HepG2 (cell line): ENCODE results near the gene CNTD1. TPM values are rescaled to one million over a fixed set of nuclear protein-coding genes. Genes with fewer than 3 reads are reported as not detected.

Experiments
- CEBPG ChIP-seq: IDR thresholded peaks from 2 replicates; pipeline ENCODE4 v1.6.1; 2016
- HHEX ChIP-seq: IDR thresholded peaks from 2 replicates; pipeline ENCODE4 v1.6.1; 2016; ENCODE audit warnings: control low read depth
- HOXA7 ChIP-seq: sonication (generic); formaldehyde crosslinking; IDR thresholded peaks from 2 replicates; pipeline ENCODE4 v1.8.1; 2022; ENCODE audit warnings: mild to moderate bottlenecking, missing genetic modification reagents, moderate library complexity
- KAT7 ChIP-seq: IDR thresholded peaks from 2 replicates; pipeline ENCODE4 v1.6.1; 2018; ENCODE audit warnings: borderline replicate concordance, missing compliant biosample characterization
- NRL ChIP-seq: sonication (generic); formaldehyde crosslinking; IDR thresholded peaks from 2 replicates; pipeline ENCODE4 v1.5.0; 2020; ENCODE audit warnings: missing genetic modification reagents, mild to moderate bottlenecking, moderate library complexity, borderline replicate concordance
- SATB2 ChIP-seq: sonication (generic); formaldehyde crosslinking; IDR thresholded peaks from 2 replicates; pipeline ENCODE4 v1.5.0; 2020; ENCODE audit warnings: missing genetic modification reagents
- SMAD3 ChIP-seq: sonication (generic); formaldehyde crosslinking; IDR thresholded peaks from 2 replicates; pipeline ENCODE4 v1.4.0; 2020; ENCODE audit warnings: missing genetic modification reagents
- SOX5 ChIP-seq: IDR thresholded peaks from 2 replicates; pipeline ENCODE4 v1.6.1; 2016; ENCODE audit warnings: borderline replicate concordance
- SOX6 ChIP-seq, 2 experiments: fragments of 450-650 bp in 1 of 2; sonication (generic) in 1 of 2; formaldehyde crosslinking in 1 of 2; IDR thresholded peaks; 2 replicates each; pipeline versions ENCODE4 v1.4.0 to v1.6.1; 2017 to 2020; ENCODE audit warnings: antibody characterized with exemption in 1 of 2, mild to moderate bottlenecking in 1 of 2, missing genetic modification reagents in 1 of 2
- TSC22D2 ChIP-seq: sonication (generic); formaldehyde crosslinking; IDR thresholded peaks from 2 replicates; pipeline ENCODE4 v1.5.1; 2020; ENCODE audit warnings: missing genetic modification reagents, mild to moderate bottlenecking, borderline replicate concordance
- ZBTB20 ChIP-seq: sonication (generic); formaldehyde crosslinking; IDR thresholded peaks from 2 replicates; pipeline ENCODE4 v1.8.1; 2023; ENCODE audit warnings: missing genetic modification reagents, low read depth, mild to moderate bottlenecking, borderline replicate concordance
- ZFY ChIP-seq: sonication (generic); formaldehyde crosslinking; IDR thresholded peaks from 2 replicates; pipeline ENCODE4 v1.4.0; 2020; ENCODE audit warnings: missing genetic modification reagents
- ZNF232 ChIP-seq: sonication (generic); formaldehyde crosslinking; IDR thresholded peaks from 2 replicates; pipeline ENCODE4 v1.4.0; 2020; ENCODE audit warnings: missing genetic modification reagents, borderline replicate concordance
- ZNF296 ChIP-seq: sonication (generic); formaldehyde crosslinking; conservative IDR thresholded peaks from 2 replicates; pipeline ENCODE4 v1.5.0; 2020; ENCODE audit warnings: mild to moderate bottlenecking, missing genetic modification reagents
- ZNF569 ChIP-seq: sonication (generic); formaldehyde crosslinking; IDR thresholded peaks from 2 replicates; pipeline ENCODE4 v1.5.0; 2020; ENCODE audit warnings: mild to moderate bottlenecking, missing genetic modification reagents, moderate library complexity, borderline replicate concordance
- ZNF703 ChIP-seq: sonication (generic); formaldehyde crosslinking; IDR thresholded peaks from 2 replicates; pipeline ENCODE4 v1.5.1; 2020; ENCODE audit warnings: missing genetic modification reagents, mild to moderate bottlenecking, moderate library complexity, borderline replicate concordance
- ZNF775 ChIP-seq: sonication (generic); formaldehyde crosslinking; IDR thresholded peaks from 2 replicates; pipeline ENCODE4 v1.4.0; 2020; ENCODE audit warnings: missing genetic modification reagents, mild to moderate bottlenecking, moderate library complexity, borderline replicate concordance
- ZNF780A ChIP-seq: sonication (generic); formaldehyde crosslinking; IDR thresholded peaks from 2 replicates; pipeline ENCODE4 v1.8.0; 2022; ENCODE audit warnings: mild to moderate bottlenecking, missing genetic modification reagents, moderate library complexity
- ZSCAN12 ChIP-seq: sonication (generic); formaldehyde crosslinking; IDR thresholded peaks from 2 replicates; pipeline ENCODE4 v1.9.0; 2021; ENCODE audit warnings: mild to moderate bottlenecking, missing genetic modification reagents
- ZSCAN25 ChIP-seq: sonication (generic); formaldehyde crosslinking; IDR thresholded peaks from 2 replicates; pipeline ENCODE4 v1.8.0; 2022; ENCODE audit warnings: mild to moderate bottlenecking, missing genetic modification reagents
- polyA plus RNA-seq, 8 experiments: library from polyadenylated mRNA; depleted of rRNA in 3 of 8; stranded (reverse) in 7 of 8; unstranded in 1 of 8; fragments of >200 nt; fragmentation: Illumina TruSeq in 4 of 8; extraction: Trizol in 4 of 8; gene quantifications; 2 replicates each; pipeline versions ENCODE4 v1.2.1 to v1.2.3, GENCODE V29; 2011 to 2016; ENCODE audit warnings: low read depth in 4 of 8, missing spikeins in 1 of 8, mixed read lengths in 1 of 8; ENCODE audit not compliant: insufficient read depth in 1 of 8
- total RNA-seq, 5 experiments: library from RNA; depleted of rRNA; stranded (reverse); fragments of >200 nt; fragmentation: Illumina TruSeq; extraction: Trizol; gene quantifications; 2 replicates each; pipeline ENCODE4 v1.2.3, GENCODE V29; 2016; ENCODE audit warnings: low read depth in 1 of 5
- TF ChIP-seq, protein P1 (sequence below): sonication (generic); formaldehyde crosslinking; conservative IDR thresholded peaks from 2 replicates; pipeline ENCODE4 v1.4.0; 2020; ENCODE audit warnings: missing genetic modification reagents
- TF ChIP-seq, protein P2 (sequence below): IDR thresholded peaks from 2 replicates; pipeline ENCODE4 v1.6.1; 2012; ENCODE audit warnings: inconsistent platforms
- TF ChIP-seq, protein P3 (sequence below): sonication (generic); formaldehyde crosslinking; IDR thresholded peaks from 2 replicates; pipeline ENCODE4 v1.8.0; 2022; ENCODE audit warnings: mild to moderate bottlenecking, missing genetic modification reagents, borderline replicate concordance
- TF ChIP-seq, protein P4 (sequence below): sonication (generic); formaldehyde crosslinking; IDR thresholded peaks from 2 replicates; pipeline ENCODE4 v1.8.1; 2023; ENCODE audit warnings: mild to moderate bottlenecking, inconsistent platforms, moderate library complexity, missing genetic modification reagents, borderline replicate concordance

Gene CNTD1
- total and polyA plus RNA-seq, 2 of the 13 experiments (the other 11 are each of a cell fraction or from before 2014, with no cell fraction given): 0.11 to 0.15 TPM

DNA sequence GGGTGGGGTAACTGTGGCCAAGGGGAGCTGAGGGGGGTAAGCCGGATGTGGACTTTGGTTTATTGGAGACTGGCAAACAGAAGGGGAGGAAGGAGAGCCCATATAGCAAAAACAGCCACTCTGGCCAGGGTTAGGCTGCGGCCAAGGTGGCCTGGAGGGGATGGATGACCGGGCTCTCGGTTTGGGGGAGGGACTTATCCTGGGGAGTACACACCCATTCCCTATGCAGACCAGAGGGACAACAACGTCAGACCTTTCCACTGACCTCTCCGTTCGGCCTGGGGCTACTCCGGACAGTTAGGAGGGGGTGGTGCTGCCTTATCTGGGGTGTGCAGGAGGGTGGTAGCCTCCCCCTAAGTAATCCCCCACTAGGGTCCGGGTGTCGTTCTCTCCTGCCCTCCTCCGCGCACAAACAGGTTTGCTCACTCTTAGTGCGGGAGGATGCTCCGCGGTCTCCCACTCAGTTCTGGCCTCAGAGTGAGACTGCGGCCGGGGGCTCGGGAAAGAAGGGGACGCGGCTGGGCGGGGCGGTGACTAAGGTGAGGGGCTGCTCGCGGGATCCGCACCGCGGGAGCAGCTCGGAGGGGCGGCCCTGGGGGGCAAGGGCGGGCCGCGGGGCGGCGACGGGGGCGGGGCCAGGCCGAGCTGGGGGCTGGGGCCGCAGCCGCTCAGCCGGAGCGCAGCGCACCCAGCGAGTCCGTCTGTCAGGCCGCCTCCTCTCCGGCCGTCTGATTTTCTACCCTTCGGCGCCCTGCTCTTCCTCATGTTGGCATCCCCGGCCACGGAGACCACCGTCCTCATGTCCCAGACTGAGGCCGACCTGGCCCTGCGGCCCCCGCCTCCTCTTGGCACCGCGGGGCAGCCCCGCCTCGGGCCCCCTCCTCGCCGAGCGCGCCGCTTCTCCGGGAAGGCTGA, 18.5 kb upstream of the CNTD1 start, which contains the start of gene WNK4 (continued):
- TF ChIP-seq ZNF775: peak; percentile 51; the same call in 1 of the 2 replicates
- TF ChIP-seq HOXA7 (CRISPR knock-in tag): no peak
- 0 out of 2 replicates have a peak, but pooled peaks have one; percentile 72 for TF ChIP-seq ZNF780A
- 0 out of 2 replicates have a peak, but pooled peaks have one; percentile 63 for TF ChIP-seq TSC22D2 (CRISPR knock-in tag)
- TF ChIP-seq ZFY (CRISPR knock-in tag): peak; percentile 44
- TF ChIP-seq, protein P1, sequence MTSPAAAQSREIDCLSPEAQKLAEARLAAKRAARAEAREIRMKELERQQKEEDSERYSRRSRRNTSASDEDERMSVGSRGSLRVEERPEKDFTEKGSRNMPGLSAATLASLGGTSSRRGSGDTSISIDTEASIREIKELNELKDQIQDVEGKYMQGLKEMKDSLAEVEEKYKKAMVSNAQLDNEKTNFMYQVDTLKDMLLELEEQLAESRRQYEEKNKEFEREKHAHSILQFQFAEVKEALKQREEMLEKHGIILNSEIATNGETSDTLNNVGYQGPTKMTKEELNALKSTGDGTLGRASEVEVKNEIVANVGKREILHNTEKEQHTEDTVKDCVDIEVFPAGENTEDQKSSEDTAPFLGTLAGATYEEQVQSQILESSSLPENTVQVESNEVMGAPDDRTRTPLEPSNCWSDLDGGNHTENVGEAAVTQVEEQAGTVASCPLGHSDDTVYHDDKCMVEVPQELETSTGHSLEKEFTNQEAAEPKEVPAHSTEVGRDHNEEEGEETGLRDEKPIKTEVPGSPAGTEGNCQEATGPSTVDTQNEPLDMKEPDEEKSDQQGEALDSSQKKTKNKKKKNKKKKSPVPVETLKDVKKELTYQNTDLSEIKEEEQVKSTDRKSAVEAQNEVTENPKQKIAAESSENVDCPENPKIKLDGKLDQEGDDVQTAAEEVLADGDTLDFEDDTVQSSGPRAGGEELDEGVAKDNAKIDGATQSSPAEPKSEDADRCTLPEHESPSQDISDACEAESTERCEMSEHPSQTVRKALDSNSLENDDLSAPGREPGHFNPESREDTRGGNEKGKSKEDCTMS: no peak
- TF ChIP-seq ZNF296 (CRISPR knock-in tag): 0 out of 2 replicates have a peak, but pooled peaks have one; percentile 41
- TF ChIP-seq, protein P2, sequence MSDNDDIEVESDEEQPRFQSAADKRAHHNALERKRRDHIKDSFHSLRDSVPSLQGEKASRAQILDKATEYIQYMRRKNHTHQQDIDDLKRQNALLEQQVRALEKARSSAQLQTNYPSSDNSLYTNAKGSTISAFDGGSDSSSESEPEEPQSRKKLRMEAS: peak; percentile 29
- TF ChIP-seq, protein P3, sequence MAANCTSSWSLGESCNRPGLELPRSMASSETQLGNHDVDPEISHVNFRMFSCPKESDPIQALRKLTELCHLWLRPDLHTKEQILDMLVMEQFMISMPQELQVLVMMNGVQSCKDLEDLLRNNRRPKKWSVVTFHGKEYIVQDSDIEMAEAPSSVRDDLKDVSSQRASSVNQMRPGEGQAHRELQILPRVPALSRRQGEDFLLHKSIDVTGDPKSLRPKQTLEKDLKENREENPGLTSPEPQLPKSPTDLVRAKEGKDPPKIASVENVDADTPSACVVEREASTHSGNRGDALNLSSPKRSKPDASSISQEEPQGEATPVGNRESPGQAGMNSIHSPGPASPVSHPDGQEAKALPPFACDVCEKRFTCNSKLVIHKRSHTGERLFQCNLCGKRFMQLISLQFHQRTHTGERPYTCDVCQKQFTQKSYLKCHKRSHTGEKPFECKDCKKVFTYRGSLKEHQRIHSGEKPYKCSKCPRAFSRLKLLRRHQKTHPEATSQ (CRISPR knock-in tag): no peak
- peak; percentile 26; the same call in 1 of the 2 replicates for TF ChIP-seq SMAD3
- no peak for TF ChIP-seq ZNF703 (CRISPR knock-in tag)
- TF ChIP-seq SOX6 (IDR thresholded peaks at IDR 0.05): no peak
- TF ChIP-seq SOX6 (CRISPR knock-in tag; IDR thresholded peaks at IDR 0.05): peak; percentile 83
- TF ChIP-seq ZSCAN12: no peak
- TF ChIP-seq SOX5 (CRISPR knock-in tag): peak; percentile 82
- peak; percentile 12; the same call in 1 of the 2 replicates for TF ChIP-seq NRL (CRISPR knock-in tag)
- peak; percentile 96 for TF ChIP-seq KAT7 (CRISPR knock-in tag)
- peak; percentile 21; the same call in 1 of the 2 replicates for TF ChIP-seq SATB2 (CRISPR knock-in tag)
- TF ChIP-seq, protein P4, sequence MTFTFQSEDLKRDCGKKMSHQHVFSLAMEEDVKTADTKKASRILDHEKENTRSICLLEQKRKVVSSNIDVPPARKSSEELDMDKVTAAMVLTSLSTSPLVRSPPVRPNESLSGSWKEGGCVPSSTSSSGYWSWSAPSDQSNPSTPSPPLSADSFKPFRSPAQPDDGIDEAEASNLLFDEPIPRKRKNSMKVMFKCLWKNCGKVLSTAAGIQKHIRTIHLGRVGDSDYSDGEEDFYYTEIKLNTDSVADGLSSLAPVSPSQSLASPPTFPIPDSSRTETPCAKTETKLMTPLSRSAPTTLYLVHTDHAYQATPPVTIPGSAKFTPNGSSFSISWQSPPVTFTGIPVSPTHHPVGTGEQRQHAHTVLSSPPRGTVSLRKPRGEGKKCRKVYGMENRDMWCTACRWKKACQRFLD (CRISPR knock-in tag): no peak; the same call in 1 of the 2 replicates
- TF ChIP-seq HHEX: peak; percentile 72; the same call in 1 of the 2 replicates
- TF ChIP-seq ZSCAN25 (CRISPR knock-in tag): peak; percentile 50; the same call in 1 of the 2 replicates
- peak; percentile 57; the same call in 1 of the 2 replicates for TF ChIP-seq ZBTB20 (CRISPR knock-in tag)
- TF ChIP-seq ZNF232 (CRISPR knock-in tag): no peak
- TF ChIP-seq ZNF569 (CRISPR knock-in tag): no peak
- TF ChIP-seq CEBPG (CRISPR knock-in tag): peak; percentile 53
